Activated CD8-positive, alpha-beta T cell treated with anti-CD3 and anti-CD28 coated beads for 36 hours (primary cell): ENCODE results near the gene KLF9. TPM values are rescaled to one million over a fixed set of nuclear protein-coding genes. Genes with fewer than 3 reads are reported as not detected.

Experiments
- ATAC-seq: fragments of 200-7000 bp; cut with Tn5 transposase; one replicate; pipeline ENCODE4 v1.10.0; 2021; ENCODE audit warnings: mild to moderate bottlenecking, moderate library complexity
- CTCF ChIA-PET: fragments of 350-600 bp; sonication (Branson Sonifier 250); formaldehyde crosslinking; loops from one replicate; lab custom pipeline; 2021; ENCODE audit warnings: antibody characterized with exemption; lab: Charles Lee
- POLR2A ChIA-PET: fragments of 350-600 bp; sonication (Branson Sonifier 250); formaldehyde crosslinking; loops from one replicate; lab custom pipeline; 2021; ENCODE audit warnings: antibody characterized with exemption; lab: Charles Lee
- DNase-seq: peaks from one replicate; pipeline ENCODE4 v3.0.0-alpha.2; 2020
- H3K27ac Mint-ChIP-seq: one replicate; pipeline ENCODE4 v1.8.0; 2021; ENCODE audit warnings: mild to moderate bottlenecking, mixed read lengths
- H3K27me3 Mint-ChIP-seq: one replicate; pipeline ENCODE4 v1.8.0; 2021; ENCODE audit warnings: mixed read lengths
- H3K36me3 Mint-ChIP-seq: one replicate; pipeline ENCODE4 v1.8.0; 2021; ENCODE audit warnings: low read depth, mixed read lengths
- H3K4me1 Mint-ChIP-seq: one replicate; pipeline ENCODE4 v1.8.0; 2021; ENCODE audit warnings: low read depth, mixed read lengths
- H3K4me3 Mint-ChIP-seq: one replicate; pipeline ENCODE4 v1.8.0; 2021; ENCODE audit warnings: mild to moderate bottlenecking, moderate library complexity, mixed read lengths
- H3K9me3 Mint-ChIP-seq: one replicate; pipeline ENCODE4 v1.8.0; 2021; ENCODE audit warnings: mixed read lengths
- intact Hi-C: fragments of 100-400 bp; cut with micrococcal nuclease; formaldehyde crosslinking; loops from one replicate; pipeline ENCODE4 v1.10.0; 2022
- total RNA-seq, 2 experiments: library from RNA; stranded (reverse); gene quantifications; one replicate each; pipeline ENCODE4 v1.2.3, GENCODE V29; 2021
- TF ChIP-seq, protein P1 (sequence below): fragments of 200-600 bp; IDR thresholded peaks from one replicate; pipeline ENCODE4 v1.8.0; 2022; ENCODE audit warnings: antibody characterized with exemption, mild to moderate bottlenecking

KLF9 gene
- total RNA-seq, 2 experiments from 2014 or later: 19.0 to 20.1 TPM

DNA sequence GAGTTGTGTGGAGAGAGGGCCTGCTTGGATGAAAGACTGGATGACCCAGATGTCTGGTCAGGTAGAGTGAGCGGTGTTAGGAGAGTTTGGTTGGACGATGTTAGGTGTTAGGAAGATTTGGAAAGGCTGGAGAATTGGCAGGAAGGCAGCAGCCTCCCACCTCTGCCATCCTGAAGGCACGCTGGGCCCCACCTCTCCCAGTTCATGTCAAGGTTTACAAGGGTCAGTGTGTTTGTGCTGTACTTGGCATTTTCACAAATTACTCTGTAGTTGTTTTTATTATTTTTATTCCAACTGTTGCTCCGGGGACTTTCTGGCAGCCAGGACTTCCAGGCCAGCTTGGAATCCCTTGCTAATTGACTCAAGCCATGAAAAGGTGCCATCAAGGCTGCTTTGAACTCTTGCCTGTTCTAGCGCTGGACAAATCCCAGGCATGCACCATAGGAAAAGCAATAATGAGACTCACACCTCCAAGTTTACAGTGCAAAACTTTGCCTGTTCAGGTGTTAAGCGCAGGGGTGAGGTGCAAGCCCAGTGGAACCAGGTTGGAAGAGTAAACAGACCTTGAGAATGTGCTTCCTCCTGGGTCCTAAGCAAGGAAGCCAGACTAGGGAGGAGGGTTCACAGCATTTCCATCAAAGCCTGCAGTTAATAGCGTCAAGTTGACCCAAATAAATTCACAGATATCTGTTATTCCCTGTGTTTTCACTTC is 41.7 kb upstream of the KLF9 start:
- intact Hi-C loops: no loop called here
- POLR2A ChIA-PET: no interaction called here
- no peaks in the 10 kb centered on the region for H3K9me3 Mint-ChIP-seq
- DNase-seq (no peak), ATAC-seq (no peak)
- no peaks in the 10 kb centered on the region for H3K36me3 Mint-ChIP-seq
- CTCF ChIA-PET: no interaction called here
- H3K4me3 Mint-ChIP-seq: no peak overlapping the region
- TF ChIP-seq, protein P1, sequence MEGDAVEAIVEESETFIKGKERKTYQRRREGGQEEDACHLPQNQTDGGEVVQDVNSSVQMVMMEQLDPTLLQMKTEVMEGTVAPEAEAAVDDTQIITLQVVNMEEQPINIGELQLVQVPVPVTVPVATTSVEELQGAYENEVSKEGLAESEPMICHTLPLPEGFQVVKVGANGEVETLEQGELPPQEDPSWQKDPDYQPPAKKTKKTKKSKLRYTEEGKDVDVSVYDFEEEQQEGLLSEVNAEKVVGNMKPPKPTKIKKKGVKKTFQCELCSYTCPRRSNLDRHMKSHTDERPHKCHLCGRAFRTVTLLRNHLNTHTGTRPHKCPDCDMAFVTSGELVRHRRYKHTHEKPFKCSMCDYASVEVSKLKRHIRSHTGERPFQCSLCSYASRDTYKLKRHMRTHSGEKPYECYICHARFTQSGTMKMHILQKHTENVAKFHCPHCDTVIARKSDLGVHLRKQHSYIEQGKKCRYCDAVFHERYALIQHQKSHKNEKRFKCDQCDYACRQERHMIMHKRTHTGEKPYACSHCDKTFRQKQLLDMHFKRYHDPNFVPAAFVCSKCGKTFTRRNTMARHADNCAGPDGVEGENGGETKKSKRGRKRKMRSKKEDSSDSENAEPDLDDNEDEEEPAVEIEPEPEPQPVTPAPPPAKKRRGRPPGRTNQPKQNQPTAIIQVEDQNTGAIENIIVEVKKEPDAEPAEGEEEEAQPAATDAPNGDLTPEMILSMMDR: no peak
- no peak overlapping the region for H3K27ac Mint-ChIP-seq
- no peaks in the 10 kb centered on the region for H3K4me1 Mint-ChIP-seq
- no peaks in the 10 kb centered on the region for H3K27me3 Mint-ChIP-seq

DNA sequence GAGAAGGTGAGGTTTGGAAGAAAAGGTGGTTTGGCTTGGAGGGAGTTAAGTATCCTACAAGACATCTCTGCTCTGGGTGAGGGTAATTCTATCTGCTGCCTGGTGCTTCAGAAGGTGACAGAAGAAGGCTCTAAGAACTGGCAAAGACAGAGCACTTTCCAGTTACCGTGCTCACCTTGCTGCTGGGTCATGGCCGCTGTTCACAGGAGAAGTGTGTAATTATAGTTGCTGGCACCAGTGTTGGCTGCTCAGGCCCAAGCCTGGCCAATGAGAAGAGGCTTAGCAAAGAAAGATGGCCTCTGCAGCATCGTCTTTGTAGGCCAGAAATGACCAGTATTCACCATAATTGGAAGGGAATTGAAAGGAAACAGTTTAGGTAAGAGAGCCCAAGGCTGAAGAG is 37.9 kb upstream of the KLF9 start:
- ChIA-PET CTCF (no interaction called here), POLR2A (no interaction called here)
- Mint-ChIP-seq H3K27ac (no peak overlapping the region), H3K36me3 (no peaks in the 10 kb centered on the region), H3K9me3 (no peaks in the 10 kb centered on the region), H3K4me1 (no peaks in the 10 kb centered on the region), H3K4me3 (no peak overlapping the region), H3K27me3 (no peaks in the 10 kb centered on the region)
- DNase-seq (no peak), ATAC-seq (no peak)
- TF ChIP-seq, protein P1: no peak
- intact Hi-C loops: no loop called here

DNA sequence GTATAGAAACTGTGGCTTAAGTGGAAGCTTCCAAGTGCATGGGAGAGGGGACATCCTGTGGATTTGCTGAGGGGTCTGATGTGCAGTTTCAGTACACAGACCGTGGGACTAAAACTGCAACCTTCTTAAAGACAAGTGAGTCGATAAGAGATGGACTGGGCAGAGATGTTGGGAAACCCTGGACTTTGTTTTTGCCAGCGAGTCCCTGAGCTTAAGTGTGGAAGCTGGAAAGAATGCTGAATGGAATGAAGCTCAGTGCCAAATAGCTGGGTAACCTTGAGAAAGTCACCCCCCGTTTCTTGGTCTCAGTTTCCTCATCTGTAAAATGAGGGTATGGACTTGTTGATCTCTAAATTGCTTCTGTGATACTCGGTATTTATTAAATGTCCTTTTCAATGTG is 37.3 kb upstream of the KLF9 start:
- no peaks in the 10 kb centered on the region for H3K36me3 Mint-ChIP-seq
- H3K9me3 Mint-ChIP-seq: no peaks in the 10 kb centered on the region
- ATAC-seq (no peak), DNase-seq (no peak)
- no peaks in the 10 kb centered on the region for H3K27me3 Mint-ChIP-seq
- H3K4me3 Mint-ChIP-seq: no peak overlapping the region
- intact Hi-C loops: no loop called here
- ChIA-PET POLR2A (no interaction called here), CTCF (no interaction called here)
- TF ChIP-seq, protein P1: no peak
- H3K4me1 Mint-ChIP-seq: no peaks in the 10 kb centered on the region
- no peak overlapping the region for H3K27ac Mint-ChIP-seq

DNA sequence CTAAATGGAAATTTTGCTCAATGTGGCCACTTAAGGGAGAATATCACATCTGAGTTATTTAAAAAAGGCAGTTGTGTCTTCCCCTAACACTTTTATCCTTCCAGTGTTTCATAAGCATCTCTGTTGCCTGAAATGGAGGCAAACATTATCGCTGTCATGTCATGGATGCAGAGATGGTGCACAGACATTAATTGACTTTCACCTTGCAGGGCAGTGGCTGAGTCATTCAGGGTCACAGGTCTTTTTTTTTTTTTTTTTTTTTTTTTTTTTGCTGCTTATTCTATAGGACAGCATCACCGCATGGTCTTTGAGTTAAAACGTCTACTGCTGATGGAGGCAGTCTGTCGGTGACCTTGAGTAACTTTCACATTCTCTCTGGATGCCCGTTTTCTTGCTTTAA is 36.3 kb upstream of the KLF9 start:
- Mint-ChIP-seq H3K27me3 (no peaks in the 10 kb centered on the region), H3K4me3 (no peak overlapping the region), H3K4me1 (no peaks in the 10 kb centered on the region), H3K36me3 (no peaks in the 10 kb centered on the region), H3K9me3 (no peaks in the 10 kb centered on the region), H3K27ac (no peak overlapping the region)
- TF ChIP-seq, protein P1: no peak
- no peak for DNase-seq
- no peak for ATAC-seq
- intact Hi-C loops: no loop called here
- POLR2A ChIA-PET: no interaction called here
- CTCF ChIA-PET: no interaction called here

DNA sequence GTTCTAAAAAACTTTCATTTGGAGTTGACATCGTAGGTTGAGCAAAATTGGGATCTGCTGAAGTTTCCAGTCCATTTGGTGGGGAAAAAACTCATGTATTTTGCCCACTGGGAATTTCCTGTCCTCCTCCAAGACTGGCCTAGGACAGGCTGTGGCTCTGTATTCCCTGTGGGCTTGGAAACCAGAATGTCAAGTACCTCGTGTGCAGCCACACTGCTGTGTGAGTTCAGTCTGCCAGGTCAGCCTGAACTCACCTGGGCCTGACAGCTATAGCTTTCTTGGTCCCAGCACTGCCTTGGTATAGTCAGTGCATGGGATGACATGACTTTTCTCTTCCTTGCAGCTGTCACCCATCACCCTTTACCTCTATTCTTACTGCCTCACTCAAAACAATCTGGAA is 35.0 kb upstream of the KLF9 start:
- no peaks in the 10 kb centered on the region for H3K27me3 Mint-ChIP-seq
- intact Hi-C loops: no loop called here
- H3K9me3 Mint-ChIP-seq: no peaks in the 10 kb centered on the region
- H3K4me1 Mint-ChIP-seq: no peaks in the 10 kb centered on the region
- TF ChIP-seq, protein P1: no peak
- ATAC-seq: no peak
- no peak for DNase-seq
- H3K4me3 Mint-ChIP-seq: no peak overlapping the region
- H3K36me3 Mint-ChIP-seq: no peaks in the 10 kb centered on the region
- no peak overlapping the region for H3K27ac Mint-ChIP-seq
- CTCF ChIA-PET: interaction anchor here (1.2 kb wide), 1 partner anchor 153 kb away, joined by 3 read pairs; no protein-coding TSS in a partner anchor
- POLR2A ChIA-PET: interaction anchor here (0.7 kb wide), 1 partner anchor 60 kb away, joined by 3 read pairs; no protein-coding TSS in a partner anchor
